GM12892 (cell line): ENCODE results near the gene CD19.

Experiments used
- POLR2A ChIP-seq: IDR thresholded peaks from 2 replicates; pipeline ENCODE4 v1.6.1; 2011; ENCODE audit warnings: low read depth, low read length, control low read depth
- POLR2AphosphoS5 ChIP-seq: IDR thresholded peaks from 2 replicates; pipeline ENCODE4 v1.6.1; 2011; ENCODE audit warnings: low read depth, low read length, control low read depth
- TAF1 ChIP-seq: IDR thresholded peaks from 2 replicates; pipeline ENCODE4 v1.6.1; 2011; ENCODE audit warnings: low read depth, mild to moderate bottlenecking, control low read depth, low read length, borderline replicate concordance

DNA sequence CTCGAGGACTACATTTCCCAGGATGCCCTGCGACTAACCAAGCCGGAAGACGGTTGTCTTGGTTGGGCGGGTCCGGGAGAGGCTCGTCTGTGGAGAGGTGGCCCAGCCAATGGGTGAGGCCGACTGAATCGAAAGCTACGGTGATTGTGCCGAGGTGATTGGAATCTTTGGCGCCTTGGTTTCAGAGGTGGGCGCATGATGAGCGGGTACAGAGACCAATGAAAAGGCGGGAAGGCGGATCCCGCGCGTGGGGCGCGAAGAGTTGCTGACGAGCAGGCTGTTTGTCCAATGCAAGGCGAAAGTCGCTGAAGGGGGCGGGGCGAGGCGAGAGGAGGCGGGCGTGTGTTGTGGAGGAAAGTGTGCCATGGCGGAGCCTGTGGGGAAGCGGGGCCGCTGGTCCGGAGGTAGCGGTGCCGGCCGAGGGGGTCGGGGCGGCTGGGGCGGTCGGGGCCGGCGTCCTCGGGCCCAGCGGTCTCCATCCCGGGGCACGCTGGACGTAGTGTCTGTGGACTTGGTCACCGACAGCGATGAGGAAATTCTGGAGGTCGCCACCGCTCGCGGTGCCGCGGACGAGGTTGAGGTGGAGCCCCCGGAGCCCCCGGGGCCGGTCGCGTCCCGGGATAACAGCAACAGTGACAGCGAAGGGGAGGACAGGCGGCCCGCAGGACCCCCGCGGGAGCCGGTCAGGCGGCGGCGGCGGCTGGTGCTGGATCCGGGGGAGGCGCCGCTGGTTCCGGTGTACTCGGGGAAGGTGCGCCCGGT, 19.1 kb downstream of the CD19 start, which contains the start of gene NFATC2IP:
- TF ChIP-seq POLR2AphosphoS5: peak; percentile 78
- peak; percentile 88 for TF ChIP-seq POLR2A
- peak; percentile 81 for TF ChIP-seq TAF1
